SK-N-SH (cell line): Measurements from ENCODE around the gene C19orf47.

ENCODE experiments used
- CHD2 ChIP-seq: fragments of 150-350 bp; IDR thresholded peaks from 2 replicates; pipeline ENCODE4 v1.6.1; 2018; ENCODE audit warnings: low read length; ENCODE audit not compliant: partially characterized antibody
- ELF1 ChIP-seq: IDR thresholded peaks from 2 replicates; pipeline ENCODE4 v1.4.0; 2012
- EP300 ChIP-seq, 2 experiments: IDR thresholded peaks; 2 replicates each; pipeline versions ENCODE4 v1.4.0 to v1.6.1; 2012; ENCODE audit warnings: borderline replicate concordance in 1 of 2, low read depth in 1 of 2, low read length in 1 of 2
- FOXM1 ChIP-seq: IDR thresholded peaks from 2 replicates; pipeline ENCODE4 v1.4.0; 2012; ENCODE audit warnings: low read depth, mild to moderate bottlenecking
- MXI1 ChIP-seq: IDR thresholded peaks from 2 replicates; pipeline ENCODE4 v1.6.1; 2012; ENCODE audit warnings: mild to moderate bottlenecking, low read depth, low read length, improper control_type of control experiment
- NRF1 ChIP-seq: IDR thresholded peaks from 2 replicates; pipeline ENCODE4 v1.6.1; 2012; ENCODE audit warnings: low read depth, mild to moderate bottlenecking, low read length
- RAD21 ChIP-seq: IDR thresholded peaks from 2 replicates; pipeline ENCODE4 v1.6.1; 2012; ENCODE audit warnings: mild to moderate bottlenecking, low read length
- TAF1 ChIP-seq: IDR thresholded peaks from 2 replicates; pipeline ENCODE4 v1.6.1; 2012; ENCODE audit warnings: low read depth, mild to moderate bottlenecking, low read length, moderate library complexity, borderline replicate concordance
- TEAD4 ChIP-seq: IDR thresholded peaks from 2 replicates; pipeline ENCODE4 v1.4.0; 2012; ENCODE audit warnings: mild to moderate bottlenecking, borderline replicate concordance; ENCODE audit not compliant: insufficient read depth
- YY1 ChIP-seq: IDR thresholded peaks from 2 replicates; pipeline ENCODE4 v1.4.0; 2012; ENCODE audit warnings: low read depth, mild to moderate bottlenecking
- TF ChIP-seq, protein P1 (sequence below): fragments of 200-600 bp; sonication (generic); IDR thresholded peaks from 2 replicates; pipeline ENCODE4 v1.6.1; 2017; ENCODE audit warnings: antibody characterized with exemption, mild to moderate bottlenecking, moderate library complexity
- TF ChIP-seq, protein P2 (sequence below): fragments of 150-350 bp; IDR thresholded peaks from 2 replicates; pipeline ENCODE4 v1.6.1; 2017; ENCODE audit warnings: antibody characterized with exemption, low read length, low read depth, borderline replicate concordance
- TF ChIP-seq, protein P3 (sequence below): fragments of 150-350 bp; IDR thresholded peaks from 2 replicates; pipeline ENCODE4 v1.6.1; 2016; ENCODE audit warnings: mild to moderate bottlenecking, low read depth, low read length

- no peak for TF ChIP-seq FOXM1
- TF ChIP-seq, protein P1, sequence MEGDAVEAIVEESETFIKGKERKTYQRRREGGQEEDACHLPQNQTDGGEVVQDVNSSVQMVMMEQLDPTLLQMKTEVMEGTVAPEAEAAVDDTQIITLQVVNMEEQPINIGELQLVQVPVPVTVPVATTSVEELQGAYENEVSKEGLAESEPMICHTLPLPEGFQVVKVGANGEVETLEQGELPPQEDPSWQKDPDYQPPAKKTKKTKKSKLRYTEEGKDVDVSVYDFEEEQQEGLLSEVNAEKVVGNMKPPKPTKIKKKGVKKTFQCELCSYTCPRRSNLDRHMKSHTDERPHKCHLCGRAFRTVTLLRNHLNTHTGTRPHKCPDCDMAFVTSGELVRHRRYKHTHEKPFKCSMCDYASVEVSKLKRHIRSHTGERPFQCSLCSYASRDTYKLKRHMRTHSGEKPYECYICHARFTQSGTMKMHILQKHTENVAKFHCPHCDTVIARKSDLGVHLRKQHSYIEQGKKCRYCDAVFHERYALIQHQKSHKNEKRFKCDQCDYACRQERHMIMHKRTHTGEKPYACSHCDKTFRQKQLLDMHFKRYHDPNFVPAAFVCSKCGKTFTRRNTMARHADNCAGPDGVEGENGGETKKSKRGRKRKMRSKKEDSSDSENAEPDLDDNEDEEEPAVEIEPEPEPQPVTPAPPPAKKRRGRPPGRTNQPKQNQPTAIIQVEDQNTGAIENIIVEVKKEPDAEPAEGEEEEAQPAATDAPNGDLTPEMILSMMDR: no peak
- TF ChIP-seq TEAD4: no peak
- TF ChIP-seq, protein P2, sequence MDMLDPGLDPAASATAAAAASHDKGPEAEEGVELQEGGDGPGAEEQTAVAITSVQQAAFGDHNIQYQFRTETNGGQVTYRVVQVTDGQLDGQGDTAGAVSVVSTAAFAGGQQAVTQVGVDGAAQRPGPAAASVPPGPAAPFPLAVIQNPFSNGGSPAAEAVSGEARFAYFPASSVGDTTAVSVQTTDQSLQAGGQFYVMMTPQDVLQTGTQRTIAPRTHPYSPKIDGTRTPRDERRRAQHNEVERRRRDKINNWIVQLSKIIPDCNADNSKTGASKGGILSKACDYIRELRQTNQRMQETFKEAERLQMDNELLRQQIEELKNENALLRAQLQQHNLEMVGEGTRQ: no peak
- no peak for TF ChIP-seq RAD21
- TF ChIP-seq YY1: no peak
- TF ChIP-seq EP300 (IDR thresholded peaks at IDR 0.05; ENCODE audit: borderline replicate concordance in 1 of 2, low read depth in 1 of 2, low read length in 1 of 2): no peak
- TF ChIP-seq, protein P3, sequence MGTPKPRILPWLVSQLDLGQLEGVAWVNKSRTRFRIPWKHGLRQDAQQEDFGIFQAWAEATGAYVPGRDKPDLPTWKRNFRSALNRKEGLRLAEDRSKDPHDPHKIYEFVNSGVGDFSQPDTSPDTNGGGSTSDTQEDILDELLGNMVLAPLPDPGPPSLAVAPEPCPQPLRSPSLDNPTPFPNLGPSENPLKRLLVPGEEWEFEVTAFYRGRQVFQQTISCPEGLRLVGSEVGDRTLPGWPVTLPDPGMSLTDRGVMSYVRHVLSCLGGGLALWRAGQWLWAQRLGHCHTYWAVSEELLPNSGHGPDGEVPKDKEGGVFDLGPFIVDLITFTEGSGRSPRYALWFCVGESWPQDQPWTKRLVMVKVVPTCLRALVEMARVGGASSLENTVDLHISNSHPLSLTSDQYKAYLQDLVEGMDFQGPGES: no peak
- no peak for TF ChIP-seq ELF1
- no peak for TF ChIP-seq CHD2
- TF ChIP-seq NRF1: no peak
- no peak for TF ChIP-seq TAF1
- no peak for TF ChIP-seq MXI1
These were observed 10.6 kb downstream of the C19orf47 start for GRCh38 chr19:40337594-40337993.
